Activated T-cell treated with anti-CD3 and anti-CD28 coated beads, Interleukin-2, amount 50 U/mL, for 72 hours (primary cell): Measurements from ENCODE around the gene IRF2BPL. TPM values are rescaled to one million over a fixed set of nuclear protein-coding genes. Genes with fewer than 3 reads are reported as not detected.

Experiments
- ATAC-seq, 2 donors: fragments of 150-1000 bp; cut with Tn5 transposase; replicated peaks in 1 of 2; 2 replicates each; pipeline ENCODE4 v1.10.0; 2021; ENCODE audit warnings: moderate library complexity in 2 of 2, mild to moderate bottlenecking in 1 of 2
- DNase-seq, 2 donors: peaks; one replicate each; pipeline ENCODE4 v3.0.0; 2021 to 2022; ENCODE audit warnings: mixed read lengths in 1 of 2
- H3K27ac Mint-ChIP-seq: one replicate; pipeline ENCODE4 v1.8.0; 2022; ENCODE audit warnings: mild to moderate bottlenecking, moderate library complexity, mixed read lengths
- H3K27me3 Mint-ChIP-seq: one replicate; pipeline ENCODE4 v1.8.0; 2022; ENCODE audit warnings: low read depth, mixed read lengths
- H3K36me3 Mint-ChIP-seq, 2 donors: one replicate each; pipeline ENCODE4 v1.8.0; 2022; ENCODE audit warnings: mixed read lengths in 2 of 2, mild to moderate bottlenecking in 1 of 2; ENCODE audit not compliant: insufficient read depth in 2 of 2
- H3K4me1 Mint-ChIP-seq: one replicate; pipeline ENCODE4 v1.8.0; 2022; ENCODE audit warnings: low read depth, mixed read lengths
- H3K4me3 Mint-ChIP-seq, 2 donors: one replicate each; pipeline ENCODE4 v1.8.0; 2022; ENCODE audit warnings: mild to moderate bottlenecking in 2 of 2, mixed read lengths in 2 of 2, moderate library complexity in 2 of 2
- H3K9me3 Mint-ChIP-seq, 2 donors: one replicate each; pipeline ENCODE4 v1.8.0; 2022; ENCODE audit warnings: mixed read lengths in 2 of 2
- total RNA-seq, 2 donors: library from RNA; stranded (reverse); gene quantifications; one replicate each; pipeline ENCODE4 v1.2.3, GENCODE V29; 2022

IRF2BPL gene
- total RNA-seq, 2 donors from 2014 or later = 55.6 to 58.0 TPM

DNA sequence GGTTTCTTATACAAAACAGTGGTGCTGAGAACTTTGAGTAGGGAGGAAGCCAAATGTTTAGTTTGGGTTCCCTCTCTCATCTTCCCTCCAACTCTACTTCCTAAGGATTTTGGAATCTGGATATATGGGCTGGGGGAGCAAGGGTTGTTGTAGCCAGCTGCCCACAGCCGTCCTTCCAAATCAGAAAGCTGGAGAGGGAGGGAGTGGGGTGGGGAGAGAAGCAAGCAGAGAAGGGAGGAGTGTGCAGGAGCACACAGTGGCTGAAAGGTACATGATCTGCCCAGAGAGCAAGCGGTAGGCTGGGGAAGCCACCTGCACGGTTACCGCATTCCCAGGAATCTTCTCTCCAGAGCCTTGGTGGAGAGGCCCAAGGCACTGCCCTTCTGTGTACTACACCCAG, 52.7 kb downstream of the IRF2BPL start:
- no peak for ATAC-seq
- Mint-ChIP-seq H3K27me3 (no peaks in the 10 kb centered on the region), H3K9me3 (no peaks in the 10 kb centered on the region), H3K27ac (no peak overlapping the region), H3K4me3 (no peak overlapping the region), H3K36me3 (no peaks in the 10 kb centered on the region), H3K4me1 (peaks cover 34% of the 10 kb centered on the region)
- DNase-seq = no peak

DNA sequence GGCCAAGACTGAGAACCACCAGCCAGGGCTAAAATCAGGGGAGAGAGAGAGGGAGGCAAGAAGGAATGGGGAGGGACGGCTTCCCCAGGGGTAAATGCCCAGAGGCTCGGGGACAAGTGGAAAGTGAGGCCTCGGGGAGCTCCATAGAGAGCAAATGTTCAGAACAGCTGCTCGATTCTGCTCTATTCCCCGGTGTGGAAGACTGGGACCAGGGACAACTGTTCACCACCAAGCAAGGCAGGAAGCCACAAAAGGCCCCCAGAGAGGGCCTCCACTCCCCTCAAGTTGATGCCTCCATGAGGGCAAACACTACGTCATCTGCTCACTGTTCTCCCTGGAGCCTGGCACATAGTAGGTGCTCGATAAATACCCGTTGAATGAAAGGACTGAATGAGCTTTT, 53.5 kb downstream of the IRF2BPL start:
- DNase-seq (no peak), ATAC-seq (no peak)
- Mint-ChIP-seq H3K27me3 (no peaks in the 10 kb centered on the region), H3K9me3 (no peaks in the 10 kb centered on the region), H3K4me3 (no peak overlapping the region), H3K27ac (no peak overlapping the region), H3K4me1 (peaks cover 34% of the 10 kb centered on the region), H3K36me3 (no peaks in the 10 kb centered on the region)

Other genes starting within 250 kb of the IRF2BPL start
- gene ANGEL1, start 215.8 kb downstream of the IRF2BPL start, total RNA-seq = 10 to 100 TPM; 15.0 to 21.6 TPM
- not detected for gene LRRC74A, start 202.3 kb downstream of the IRF2BPL start, total RNA-seq
- 1 to 10 TPM; 5.1 to 6.4 TPM for gene CIPC, start 69.5 kb upstream of the IRF2BPL start, total RNA-seq
- gene ZDHHC22, start 113.1 kb upstream of the IRF2BPL start, total RNA-seq = not detected
- 1 to 10 TPM; 1.9 to 2.1 TPM for gene TMEM63C, start 153.1 kb upstream of the IRF2BPL start, total RNA-seq
- gene NGB, start 242.5 kb upstream of the IRF2BPL start, total RNA-seq = not detected